Lower leg skin (tissue), 4 donors: ENCODE results near the gene HS2ST1. TPM values are rescaled to one million over a fixed set of nuclear protein-coding genes. Genes with fewer than 3 reads are reported as not detected.

Source experiments
- DNase-seq, 2 donors: peaks; one replicate each; pipeline ENCODE4 v3.0.0-alpha.2; 2019; ENCODE audit warnings: low spot score in 2 of 2
- H3K4me3 ChIP-seq: fragments of 200-600 bp; sonication (generic); 2 replicates; pipeline ENCODE4 v1.5.1; 2017; ENCODE audit warnings: mild to moderate bottlenecking, low read depth; ENCODE audit not compliant: poor library complexity, severe bottlenecking
- POLR2A ChIP-seq, 2 donors: fragments of 450-650 bp; IDR thresholded peaks; one replicate each; pipeline ENCODE4 v1.6.1; 2016 to 2017; ENCODE audit warnings: antibody characterized with exemption in 2 of 2, mild to moderate bottlenecking in 1 of 2, moderate library complexity in 1 of 2
- WGBS, 2 donors: methylation state at CpG; one replicate each; pipeline ENCODE4 v1.1.5; 2018; 5-methylcytosine and 5-hydroxymethylcytosine counted together
- intact Hi-C: fragments of 100-400 bp; cut with DNase I; formaldehyde crosslinking; loops from one replicate; pipeline ENCODE4 v1.15.0; 2023; ENCODE audit warnings: low total_unique reads
- total RNA-seq, 4 donors: library from RNA; depleted of rRNA; stranded (reverse); fragments of >200 nt; gene quantifications; one replicate each; pipeline ENCODE4 v1.1.0, GENCODE V29; 2016
- TF ChIP-seq, protein P1 (sequence below), 3 donors: fragments of 450-650 bp; IDR thresholded peaks; one replicate each; pipeline ENCODE4 v1.5.1; 2016; ENCODE audit warnings: antibody characterized with exemption in 3 of 3, mild to moderate bottlenecking in 3 of 3, moderate library complexity in 2 of 3

HS2ST1 gene
- total RNA-seq, 4 donors from 2014 or later, result 9.0 to 11.8 (median 10.7) TPM

DNA sequence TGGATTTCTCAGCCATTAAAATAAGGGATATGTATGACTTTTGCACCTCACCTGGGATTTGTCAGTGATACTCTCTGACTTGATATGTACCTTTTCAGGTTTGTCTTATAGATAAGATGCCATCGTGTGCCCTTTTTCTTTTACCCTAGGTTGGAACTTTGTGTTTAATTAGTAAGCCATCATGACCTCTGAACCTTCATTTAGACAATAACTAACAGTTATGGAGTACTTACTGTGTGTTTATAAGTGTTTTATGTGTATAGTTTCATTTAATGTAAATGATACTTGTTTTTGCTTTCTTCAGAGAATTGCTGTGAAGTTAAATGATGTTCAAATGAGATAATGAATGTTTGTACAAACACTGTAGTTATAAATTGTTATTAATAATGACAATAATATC, 14.4 kb downstream of the HS2ST1 start:
- intact Hi-C loops, result no loop called here
- DNase-seq, result no peak
- WGBS, 2 donors, result 85 to 91% methylated on average over 1 of the region's 1 CpG
- TF ChIP-seq, protein P1, sequence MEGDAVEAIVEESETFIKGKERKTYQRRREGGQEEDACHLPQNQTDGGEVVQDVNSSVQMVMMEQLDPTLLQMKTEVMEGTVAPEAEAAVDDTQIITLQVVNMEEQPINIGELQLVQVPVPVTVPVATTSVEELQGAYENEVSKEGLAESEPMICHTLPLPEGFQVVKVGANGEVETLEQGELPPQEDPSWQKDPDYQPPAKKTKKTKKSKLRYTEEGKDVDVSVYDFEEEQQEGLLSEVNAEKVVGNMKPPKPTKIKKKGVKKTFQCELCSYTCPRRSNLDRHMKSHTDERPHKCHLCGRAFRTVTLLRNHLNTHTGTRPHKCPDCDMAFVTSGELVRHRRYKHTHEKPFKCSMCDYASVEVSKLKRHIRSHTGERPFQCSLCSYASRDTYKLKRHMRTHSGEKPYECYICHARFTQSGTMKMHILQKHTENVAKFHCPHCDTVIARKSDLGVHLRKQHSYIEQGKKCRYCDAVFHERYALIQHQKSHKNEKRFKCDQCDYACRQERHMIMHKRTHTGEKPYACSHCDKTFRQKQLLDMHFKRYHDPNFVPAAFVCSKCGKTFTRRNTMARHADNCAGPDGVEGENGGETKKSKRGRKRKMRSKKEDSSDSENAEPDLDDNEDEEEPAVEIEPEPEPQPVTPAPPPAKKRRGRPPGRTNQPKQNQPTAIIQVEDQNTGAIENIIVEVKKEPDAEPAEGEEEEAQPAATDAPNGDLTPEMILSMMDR (IDR thresholded peaks at IDR 0.05), result no peak
- no peak for TF ChIP-seq POLR2A (IDR thresholded peaks at IDR 0.05)
- no peak overlapping the region for H3K4me3 ChIP-seq

GRCh38 chr1:86933051-86933450, 18.6 kb downstream of the HS2ST1 start:
- intact Hi-C loops, result no loop called here
- H3K4me3 ChIP-seq, result no peak overlapping the region
- 95 to 97% methylated on average over 3 of the region's 3 CpGs for WGBS, 2 donors
- DNase-seq, result no peak
- no peak for TF ChIP-seq POLR2A (IDR thresholded peaks at IDR 0.05)
- TF ChIP-seq, protein P1 (IDR thresholded peaks at IDR 0.05), result no peak

DNA sequence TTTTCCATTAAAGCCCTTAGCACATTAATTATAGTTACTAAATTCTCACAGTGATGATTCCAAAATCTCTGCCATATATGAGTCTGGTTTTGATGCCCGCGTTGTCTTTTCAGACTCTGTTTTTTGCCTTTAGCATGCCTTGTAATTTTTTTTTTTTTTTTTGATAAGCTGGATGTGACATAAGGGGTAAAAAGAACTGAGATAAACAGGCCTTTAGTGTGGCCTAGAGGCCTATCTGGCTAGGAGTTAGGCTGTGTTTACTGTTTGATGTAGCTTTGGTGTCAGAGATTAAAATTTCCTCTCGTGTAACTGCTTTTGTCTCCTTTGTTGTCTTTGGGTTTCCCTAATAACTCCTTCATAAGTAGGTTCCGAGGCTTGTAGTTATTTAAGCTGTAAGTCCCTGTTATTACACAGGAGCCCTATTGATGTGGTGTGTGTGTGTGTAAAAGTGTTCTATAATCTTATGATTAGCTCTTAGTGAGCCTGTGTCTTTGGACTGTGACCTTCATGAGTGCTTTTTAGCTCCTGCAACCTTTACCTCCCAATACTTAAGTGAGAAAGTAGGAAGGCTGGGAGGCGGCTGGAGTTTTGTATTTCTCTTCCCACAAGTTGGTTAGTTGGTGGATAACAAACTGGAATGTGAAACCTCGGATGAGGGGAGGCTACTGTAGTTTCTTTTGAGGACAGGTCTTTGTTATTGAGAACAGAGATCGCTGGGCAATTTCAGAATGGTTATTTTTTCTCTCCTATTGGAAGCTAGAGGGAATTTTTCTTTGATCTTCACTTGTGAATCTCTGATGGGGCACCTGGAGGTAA, 19.3 kb downstream of the HS2ST1 start:
- no peak for DNase-seq
- H3K4me3 ChIP-seq, result no peak overlapping the region
- 72 to 90% methylated on average over 7 of the region's 7 CpGs for WGBS, 2 donors
- TF ChIP-seq POLR2A (IDR thresholded peaks at IDR 0.05), result no peak
- TF ChIP-seq, protein P1 (IDR thresholded peaks at IDR 0.05), result no peak
- intact Hi-C loops, result no loop called here

DNA sequence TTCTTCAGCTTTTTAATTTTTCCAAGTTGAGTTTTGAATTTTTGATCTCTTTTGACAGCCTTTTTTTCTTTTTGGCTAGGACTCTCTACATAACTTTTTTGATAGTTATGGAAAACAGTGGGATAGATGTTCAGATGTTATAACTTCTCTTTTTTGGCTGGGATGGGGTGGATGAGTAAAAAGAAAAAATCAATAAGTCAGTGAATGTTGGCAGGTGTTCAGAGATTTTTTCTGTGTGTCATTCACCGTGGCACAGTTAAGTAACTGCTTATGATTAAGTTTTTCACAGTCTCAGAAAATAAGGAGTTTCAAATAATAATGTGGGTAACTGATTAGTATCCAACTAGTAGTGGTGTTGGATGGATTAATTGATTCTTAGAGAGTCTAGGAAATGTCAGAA, 24.0 kb downstream of the HS2ST1 start:
- H3K4me3 ChIP-seq, result no peak overlapping the region
- intact Hi-C loops, result no loop called here
- WGBS, 2 donors, result 23 to 28% methylated on average over 1 of the region's 1 CpG
- no peak for TF ChIP-seq POLR2A (IDR thresholded peaks at IDR 0.05)
- TF ChIP-seq, protein P1 (IDR thresholded peaks at IDR 0.05), result no peak
- no peak for DNase-seq

DNA sequence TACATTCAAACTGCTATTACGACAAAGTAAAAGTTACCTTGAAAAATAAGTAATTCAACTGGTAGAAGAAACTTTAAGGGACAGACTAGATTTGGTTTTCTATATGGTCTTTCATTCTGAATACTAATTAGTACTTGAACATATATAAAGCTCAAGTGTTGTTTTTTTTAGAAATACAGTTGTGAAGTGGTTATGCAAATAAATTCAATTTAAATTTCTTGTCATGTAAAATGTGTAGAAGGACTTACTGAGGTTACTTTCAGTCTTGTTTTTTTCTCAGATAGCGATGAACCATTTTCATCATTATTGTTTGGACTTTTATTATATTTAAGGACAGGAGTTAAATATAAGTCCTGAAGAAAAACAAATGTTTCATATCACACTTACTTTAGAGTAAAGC, 24.4 kb downstream of the HS2ST1 start:
- 93 to 98% methylated on average over 2 of the region's 2 CpGs for WGBS, 2 donors
- DNase-seq, result no peak
- TF ChIP-seq, protein P1 (IDR thresholded peaks at IDR 0.05), result no peak
- TF ChIP-seq POLR2A (IDR thresholded peaks at IDR 0.05), result no peak
- no peak overlapping the region for H3K4me3 ChIP-seq
- intact Hi-C loops, result no loop called here

GRCh38 chr1:86939406-86939805, 25.0 kb downstream of the HS2ST1 start:
- TF ChIP-seq, protein P1 (IDR thresholded peaks at IDR 0.05), result no peak
- no peak for TF ChIP-seq POLR2A (IDR thresholded peaks at IDR 0.05)
- no peak for DNase-seq
- WGBS, 2 donors, result 73 to 75% methylated on average over 3 of the region's 3 CpGs
- intact Hi-C loops, result no loop called here
- no peak overlapping the region for H3K4me3 ChIP-seq
